ENCODE measurements around the gene KIAA0825.

DNA sequence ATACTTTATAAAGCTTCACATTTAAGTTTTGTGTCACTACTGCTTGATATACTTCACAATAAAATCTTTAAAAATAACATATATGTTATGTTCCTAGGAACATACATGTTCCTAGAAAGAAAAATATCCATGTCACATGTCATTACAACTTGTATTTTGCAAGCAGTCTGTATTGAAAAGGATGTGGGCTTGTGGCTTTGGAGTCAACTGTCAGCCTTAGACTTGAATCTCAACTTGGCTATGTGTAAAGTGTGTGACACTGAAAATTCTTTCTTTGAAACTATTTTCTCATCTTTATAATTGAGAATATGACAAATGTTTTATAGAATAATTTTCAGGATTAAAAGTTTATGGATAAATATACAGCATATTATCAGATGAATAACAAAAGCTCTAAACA, 273.1 kb downstream of the KIAA0825 start:
- TF ChIP-seq GATA3 (IDR thresholded peaks at IDR 0.05; ENCODE audit: low read depth, low read length) (no peak), GATA2 (IDR thresholded peaks at IDR 0.05; ENCODE audit: low read depth, low read length) (no peak)
